GM18505 (cell line): ENCODE results near the gene C3orf18.
"Not testable (repeated sequence)": the region's sequence is repeated elsewhere in the genome, so short reads cannot be mapped to it uniquely, and the experiment has no call there.

ENCODE experiments used
- ATAC-seq: cut with Tn5 transposase; IDR thresholded peaks from one replicate; pipeline ENCODE4 v1.9.1; 2021; ENCODE audit not compliant: unreplicated experiment
- POLR2A ChIP-seq: IDR thresholded peaks from 4 replicates; pipeline ENCODE4 v1.6.1; 2011; ENCODE audit warnings: borderline replicate concordance; ENCODE audit not compliant: insufficient read depth, insufficient read length; ENCODE audit errors: extremely low read depth

Gene C3orf18

DNA sequence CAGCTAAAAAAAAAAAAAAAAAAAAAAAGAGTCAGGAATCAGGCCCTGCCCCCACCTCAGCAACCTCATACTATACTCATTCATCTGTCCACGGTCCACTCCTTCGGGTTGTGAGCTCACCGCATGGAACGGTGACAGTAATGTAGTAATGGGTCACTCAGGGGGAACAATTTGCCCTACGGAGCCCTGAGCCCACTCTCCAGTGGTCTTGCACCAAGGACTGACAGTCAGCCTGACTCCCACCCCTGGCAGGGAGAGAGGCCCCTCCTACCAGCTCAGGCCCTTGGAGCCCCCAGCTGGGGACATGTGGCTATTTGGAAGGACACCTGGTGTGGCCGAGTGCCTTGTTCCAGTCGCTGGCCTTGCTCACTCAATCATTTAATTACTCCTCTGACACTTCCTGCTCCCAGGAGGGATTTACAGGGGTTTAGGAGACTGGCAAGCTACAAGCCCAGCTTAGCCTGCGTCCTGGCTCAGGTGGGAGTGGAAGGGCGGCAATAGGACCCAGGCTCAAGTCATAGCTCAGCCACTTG, 44.2 kb downstream of the C3orf18 start:
- no peak for TF ChIP-seq POLR2A
- ATAC-seq, result no peak

DNA sequence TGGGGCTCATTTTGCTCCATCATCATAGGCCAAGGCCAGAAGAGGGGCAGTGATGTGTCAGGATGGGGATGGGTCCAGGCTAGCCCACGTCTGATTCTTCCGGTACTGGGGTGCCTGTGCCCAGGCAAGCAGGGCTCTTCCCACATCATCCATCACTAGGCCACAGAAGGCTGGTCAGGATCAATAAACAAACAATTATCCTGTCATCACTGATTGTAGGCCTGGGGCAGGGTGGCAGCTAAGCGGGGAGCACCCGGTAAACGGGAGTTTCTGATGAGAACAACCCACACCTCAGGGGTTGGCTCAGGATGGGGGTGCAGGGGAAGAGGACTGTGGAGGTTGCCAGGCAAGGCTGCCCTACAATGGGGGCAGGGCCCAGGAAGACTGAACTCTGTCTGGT, 46.0 kb downstream of the C3orf18 start:
- ATAC-seq, result no peak
- TF ChIP-seq POLR2A, result no peak

DNA sequence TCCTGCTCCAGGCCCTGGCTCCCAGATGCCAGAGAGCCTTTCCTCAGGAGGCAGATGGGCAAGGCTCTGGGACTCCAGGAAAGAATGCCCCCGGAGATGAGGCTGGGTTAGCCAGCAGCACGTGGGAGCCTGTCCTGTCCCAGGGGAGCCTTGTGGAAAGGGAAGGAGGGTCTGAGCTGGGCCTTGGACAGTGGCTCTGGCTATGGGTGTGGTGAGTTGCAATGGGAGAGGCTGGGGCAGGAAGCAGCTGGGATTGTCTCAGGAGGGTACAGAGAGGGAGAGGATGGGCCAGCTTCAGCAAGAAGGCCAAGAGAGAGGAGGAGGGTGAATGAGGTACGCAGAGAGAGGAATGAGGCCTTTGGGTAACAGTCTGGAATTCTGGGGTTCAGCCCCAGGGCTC, 46.7 kb downstream of the C3orf18 start:
- no peak for ATAC-seq
- no peak for TF ChIP-seq POLR2A

DNA sequence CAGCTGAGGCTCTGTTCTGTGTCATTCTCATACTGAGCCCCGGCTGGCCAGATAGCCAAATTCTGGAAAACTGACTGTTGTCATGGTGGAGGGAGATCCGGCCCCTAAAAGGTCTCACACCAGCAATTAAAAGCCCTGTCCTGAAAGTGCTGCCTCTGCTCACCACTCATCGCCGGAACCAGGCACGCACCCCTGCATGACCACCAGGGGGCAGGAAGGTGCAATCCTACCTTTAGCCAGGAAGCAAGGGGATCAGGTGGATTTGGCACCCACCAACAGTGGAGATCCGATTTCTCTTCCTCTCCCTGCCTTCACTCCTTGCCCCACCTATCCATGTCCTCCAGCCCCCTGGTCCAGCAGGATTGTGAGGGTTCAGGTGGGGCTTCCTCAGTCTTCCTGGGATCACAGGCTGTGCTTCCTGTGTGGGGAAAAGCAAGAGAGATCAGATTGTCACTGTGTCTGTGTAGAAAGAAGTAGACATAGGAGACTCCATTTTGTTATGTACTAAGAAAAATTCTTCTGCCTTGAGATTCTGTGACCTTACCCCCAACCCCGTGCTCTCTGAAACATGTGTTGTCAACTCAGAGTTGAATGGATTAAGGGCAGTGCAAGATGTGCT, 48.0 kb downstream of the C3orf18 start:
- no peak for TF ChIP-seq POLR2A
- no peak for ATAC-seq

DNA sequence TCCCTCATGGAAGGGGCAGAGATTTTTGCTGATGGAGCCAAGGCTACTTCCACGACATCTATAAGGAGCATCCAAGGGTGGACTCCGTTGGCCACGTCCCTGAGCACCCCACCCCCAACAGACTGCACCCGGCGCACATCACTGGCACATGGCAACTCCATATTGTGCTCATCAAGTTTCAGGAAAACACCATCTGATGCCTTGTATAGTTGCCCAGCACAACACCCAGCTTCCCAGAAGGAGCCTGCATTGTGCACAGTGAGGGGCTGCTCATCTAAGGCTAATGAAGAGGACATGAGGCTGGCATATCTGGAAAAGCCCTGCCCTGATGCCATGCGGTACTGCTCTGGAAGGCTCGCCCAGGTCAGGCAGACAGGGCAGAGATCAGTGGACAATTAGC, 49.1 kb downstream of the C3orf18 start:
- ATAC-seq, result no peak
- no peak for TF ChIP-seq POLR2A

DNA sequence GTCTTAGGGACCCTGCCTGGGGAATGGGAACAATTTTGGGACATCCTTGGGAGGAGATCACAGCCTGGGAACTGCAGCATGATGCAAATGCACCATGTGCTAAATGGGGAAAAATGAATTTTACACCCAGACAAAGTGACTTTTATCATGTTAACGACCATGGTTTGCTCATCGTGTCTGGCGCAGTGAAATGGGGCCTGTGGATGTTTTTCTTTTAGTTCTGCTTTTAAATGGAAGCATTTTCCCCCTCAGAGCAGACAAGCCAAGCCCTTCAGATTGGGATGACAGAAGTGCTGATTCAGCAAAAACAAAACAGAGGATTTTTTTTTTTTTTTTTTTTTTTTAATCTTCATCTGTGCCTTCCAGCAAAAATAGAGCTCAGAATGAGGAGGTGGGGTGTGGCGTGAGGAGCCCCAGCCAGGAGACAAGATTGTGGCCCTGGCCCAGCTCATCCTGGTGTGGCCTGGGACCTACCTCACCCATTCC, 49.8 kb downstream of the C3orf18 start:
- ATAC-seq, result no peak

DNA sequence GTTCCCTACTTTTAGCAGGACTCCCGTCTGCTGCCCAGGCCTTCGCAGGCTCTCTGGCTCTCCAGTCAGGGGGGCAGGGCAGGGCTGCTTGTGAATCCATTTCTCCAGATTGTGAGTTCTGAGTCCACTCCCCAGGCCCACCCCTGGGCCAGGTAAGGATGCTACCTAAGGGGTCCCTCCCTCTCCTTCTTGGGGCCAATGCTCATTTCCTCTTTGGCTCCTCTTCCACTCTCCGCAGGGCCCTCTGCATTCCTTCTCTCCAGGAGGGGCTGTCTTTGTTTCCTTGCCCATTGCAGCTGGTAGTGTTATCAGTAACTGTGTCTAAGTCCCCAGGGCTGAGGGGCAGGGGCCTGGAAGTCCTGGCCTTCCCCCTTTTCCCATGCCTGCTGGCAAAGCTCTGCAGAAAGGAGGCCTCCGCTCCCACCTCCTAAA, 51.1 kb downstream of the C3orf18 start:
- no peak for TF ChIP-seq POLR2A
- ATAC-seq, result no peak

More for the DNA sequence above, 49.8 kb downstream of the C3orf18 start:
- no peak for TF ChIP-seq POLR2A

DNA sequence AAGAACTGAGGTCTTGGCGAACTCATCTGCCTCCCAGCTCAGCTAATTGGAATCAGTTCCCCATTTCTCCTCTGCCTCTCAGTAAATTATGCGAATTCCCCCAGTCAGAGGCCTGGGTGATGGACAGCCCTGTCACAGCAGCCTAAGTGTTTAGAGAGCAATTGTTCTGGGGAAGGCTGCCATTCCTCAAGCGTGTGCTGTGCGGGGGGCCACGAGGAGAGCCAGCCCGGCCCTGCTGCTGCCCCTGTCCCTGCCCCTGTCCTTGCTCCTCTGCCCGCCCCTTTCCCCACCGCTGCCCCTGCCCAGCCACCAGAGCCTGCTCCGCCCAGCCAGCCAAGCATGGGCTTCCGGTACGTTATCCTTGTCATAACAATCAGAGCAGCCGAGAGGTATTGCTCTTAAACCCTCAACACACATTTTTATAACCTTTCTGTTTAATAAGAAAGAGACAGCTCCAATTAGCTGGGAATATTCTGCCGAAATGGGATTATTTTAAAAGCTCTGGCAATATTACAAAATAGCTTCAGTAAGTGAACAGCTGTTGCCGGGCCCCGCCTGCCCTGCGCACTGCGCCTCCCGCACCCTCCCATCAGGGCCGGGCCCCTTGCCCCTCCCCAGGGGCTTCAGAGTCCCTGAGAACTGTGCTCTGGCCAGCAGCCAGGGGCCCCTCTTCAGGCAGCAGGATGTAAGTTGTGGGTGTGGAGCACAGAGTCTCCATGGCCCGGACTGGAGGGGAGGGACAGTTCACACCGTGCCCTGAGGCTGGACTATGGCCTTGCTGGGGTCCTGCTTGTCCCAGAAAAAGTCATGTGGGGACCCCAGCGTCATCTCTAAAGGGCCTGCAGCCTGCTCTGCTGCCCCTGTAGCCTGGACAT, 51.7 kb downstream of the C3orf18 start:
- ATAC-seq, result no peak
- TF ChIP-seq POLR2A, result no peak

DNA sequence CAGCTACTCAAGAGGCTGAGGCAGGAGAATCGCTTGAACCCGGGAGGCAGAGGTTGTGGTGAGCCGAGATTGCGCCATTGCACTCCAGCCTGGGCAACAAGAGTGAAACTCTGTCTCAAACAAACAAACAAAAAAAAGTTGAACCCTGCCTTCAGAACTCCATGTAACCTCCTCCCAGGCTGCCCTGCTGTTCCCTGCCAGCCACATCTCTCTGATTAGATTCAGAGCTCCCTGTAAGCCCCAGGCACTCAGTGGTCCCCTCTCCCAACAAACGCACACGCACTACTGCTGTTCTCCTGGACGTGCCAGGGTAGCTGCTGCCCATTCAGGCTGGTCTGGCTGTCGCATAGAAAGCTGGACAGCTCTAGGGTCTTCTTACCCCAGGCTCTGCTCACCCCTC, 54.6 kb downstream of the C3orf18 start:
- not testable (repeated sequence) for ATAC-seq

DNA sequence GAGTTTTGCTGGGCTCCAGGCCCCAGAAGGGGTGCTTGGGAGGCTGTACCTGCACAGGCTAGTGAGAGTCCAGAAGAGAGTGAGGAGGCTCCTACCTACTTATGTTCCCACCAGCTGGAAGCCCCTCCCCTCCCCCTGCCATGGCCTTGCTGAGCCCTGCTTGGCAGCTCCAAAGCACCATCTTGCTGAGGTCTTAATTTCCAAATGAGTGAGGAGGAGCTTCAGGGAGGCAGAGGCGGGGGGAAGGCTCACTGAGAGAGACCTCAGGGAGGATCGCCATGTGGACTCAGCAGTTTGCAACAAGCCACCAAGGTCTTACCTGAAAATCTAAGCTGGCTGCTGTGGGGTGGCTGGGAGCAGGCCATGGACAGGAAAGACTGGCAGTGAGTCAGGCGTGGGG, 55.4 kb downstream of the C3orf18 start:
- TF ChIP-seq POLR2A, result no peak
- no peak for ATAC-seq

DNA sequence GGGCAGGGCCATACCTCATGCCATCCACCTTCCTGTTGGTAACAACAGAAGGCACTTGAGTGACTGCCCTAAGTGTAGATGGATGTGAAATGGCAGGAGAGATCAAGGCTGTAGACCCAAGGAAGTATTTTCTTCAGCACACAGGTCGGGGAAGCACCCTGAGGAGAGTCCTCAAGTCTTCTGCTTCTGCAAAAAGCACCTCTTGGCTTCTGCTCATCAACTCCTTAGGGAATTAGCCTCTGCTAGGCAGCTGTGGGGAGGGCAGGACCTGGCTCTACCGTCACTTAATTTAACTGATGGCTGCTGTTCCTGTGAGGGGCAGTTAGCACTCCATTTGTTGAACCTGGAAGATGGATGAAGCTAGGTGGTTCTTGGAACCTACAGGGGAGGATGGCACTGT, 57.2 kb downstream of the C3orf18 start:
- no peak for TF ChIP-seq POLR2A
- no peak for ATAC-seq

DNA sequence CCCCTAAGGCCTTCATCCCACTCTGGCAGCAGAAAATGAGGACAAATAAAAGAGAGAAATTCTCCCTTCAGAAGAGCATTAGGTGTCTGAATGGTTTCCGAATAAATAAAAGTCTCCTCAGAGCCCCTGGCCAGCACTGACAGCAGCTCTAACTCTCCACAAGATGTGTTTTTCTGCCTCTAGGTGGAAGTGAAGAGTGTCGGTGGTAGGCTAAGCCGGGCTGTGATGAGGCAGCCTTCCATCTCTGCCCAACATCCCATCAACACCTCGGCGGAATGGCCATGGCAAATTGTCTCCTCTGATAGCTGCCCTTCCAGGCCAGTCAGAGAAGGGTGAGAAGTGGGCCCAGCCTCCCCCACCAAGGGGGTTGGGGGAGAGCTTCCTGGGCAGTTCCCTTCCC, 57.8 kb downstream of the C3orf18 start:
- ATAC-seq, result no peak
- no peak for TF ChIP-seq POLR2A

DNA sequence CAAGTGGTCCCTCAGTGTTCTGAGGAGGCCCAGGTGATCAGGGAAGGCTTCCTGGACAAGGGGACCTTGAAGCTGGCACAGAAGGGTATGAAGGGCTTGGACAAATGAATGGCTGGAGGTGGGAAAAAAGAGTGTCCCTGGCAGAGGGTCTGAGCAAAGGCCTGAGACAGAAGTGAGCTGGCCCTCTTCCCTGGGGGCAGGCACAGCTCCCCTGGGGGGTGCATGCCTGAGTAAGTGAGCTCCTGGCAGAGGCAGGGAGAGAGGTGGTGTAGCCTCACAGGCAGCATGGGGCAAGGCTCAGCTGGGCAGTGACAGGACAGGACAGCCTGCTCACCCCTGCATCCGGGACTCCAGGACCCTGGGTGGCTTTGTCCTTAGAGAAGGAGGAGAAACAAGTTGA, 58.7 kb downstream of the C3orf18 start:
- no peak for TF ChIP-seq POLR2A
- no peak for ATAC-seq
